T-helper 2 cell treated with Interferon-gamma antibody and Interleukin-4, amounts not matched to agents 5 μg/mL and 100 μg/mL, for 36 hours (primary cell): Measurements from ENCODE around the gene SLC26A2.

Experiments
- DNase-seq: peaks from one replicate; pipeline ENCODE4 v3.0.0; 2021; ENCODE audit warnings: low spot score
- H3K27ac Mint-ChIP-seq: one replicate; pipeline ENCODE4 v1.8.0; 2021; ENCODE audit warnings: mild to moderate bottlenecking, mixed read lengths
- H3K27me3 Mint-ChIP-seq: one replicate; pipeline ENCODE4 v1.8.0; 2021; ENCODE audit warnings: low read depth, mixed read lengths
- H3K36me3 Mint-ChIP-seq: one replicate; pipeline ENCODE4 v1.8.0; 2021; ENCODE audit warnings: low read depth, mixed read lengths
- H3K4me1 Mint-ChIP-seq: one replicate; pipeline ENCODE4 v1.8.0; 2021; ENCODE audit warnings: low read depth, mixed read lengths
- H3K4me3 Mint-ChIP-seq: one replicate; pipeline ENCODE4 v1.8.0; 2022; ENCODE audit warnings: mild to moderate bottlenecking, moderate library complexity, mixed read lengths
- H3K9me3 Mint-ChIP-seq: one replicate; pipeline ENCODE4 v1.8.0; 2021; ENCODE audit warnings: mixed read lengths

The SLC26A2 gene

GRCh38 chr5:149930749-149931574 is 29.6 kb upstream of the SLC26A2 start:
- H3K27ac Mint-ChIP-seq: no peak overlapping the region
- DNase-seq: no peak
- H3K27me3 Mint-ChIP-seq: peaks cover 25% of the 10 kb centered on the region
- no peak overlapping the region for H3K4me3 Mint-ChIP-seq
- H3K9me3 Mint-ChIP-seq: no peaks in the 10 kb centered on the region
- H3K36me3 Mint-ChIP-seq: no peaks in the 10 kb centered on the region
- peaks cover 3% of the 10 kb centered on the region for H3K4me1 Mint-ChIP-seq

GRCh38 chr5:149931992-149932436 is 28.5 kb upstream of the SLC26A2 start:
- Mint-ChIP-seq H3K27me3 (peaks cover 27% of the 10 kb centered on the region), H3K36me3 (no peaks in the 10 kb centered on the region), H3K4me1 (peaks cover 3% of the 10 kb centered on the region), H3K4me3 (no peak overlapping the region), H3K9me3 (no peaks in the 10 kb centered on the region), H3K27ac (no peak overlapping the region)
- no peak for DNase-seq

GRCh38 chr5:149932445-149933350 is 27.9 kb upstream of the SLC26A2 start:
- no peak for DNase-seq
- Mint-ChIP-seq H3K27ac (no peak overlapping the region), H3K9me3 (no peaks in the 10 kb centered on the region), H3K27me3 (peaks cover 30% of the 10 kb centered on the region), H3K36me3 (no peaks in the 10 kb centered on the region), H3K4me3 (no peak overlapping the region), H3K4me1 (peaks cover 3% of the 10 kb centered on the region)

GRCh38 chr5:149935431-149935901 is 25.1 kb upstream of the SLC26A2 start:
- Mint-ChIP-seq H3K27me3 (peaks cover 29% of the 10 kb centered on the region), H3K4me3 (no peak overlapping the region), H3K9me3 (no peaks in the 10 kb centered on the region), H3K27ac (no peak overlapping the region), H3K36me3 (no peaks in the 10 kb centered on the region), H3K4me1 (peaks cover 12% of the 10 kb centered on the region)
- DNase-seq: no peak

GRCh38 chr5:149936044-149936699 is 24.4 kb upstream of the SLC26A2 start:
- no peaks in the 10 kb centered on the region for H3K36me3 Mint-ChIP-seq
- no peak for DNase-seq
- peaks cover 27% of the 10 kb centered on the region for H3K27me3 Mint-ChIP-seq
- no peak overlapping the region for H3K4me3 Mint-ChIP-seq
- H3K4me1 Mint-ChIP-seq: peaks cover 12% of the 10 kb centered on the region
- no peak overlapping the region for H3K27ac Mint-ChIP-seq
- H3K9me3 Mint-ChIP-seq: no peaks in the 10 kb centered on the region

GRCh38 chr5:149936700-149937091 is 23.9 kb upstream of the SLC26A2 start:
- H3K27ac Mint-ChIP-seq: no peak overlapping the region
- no peaks in the 10 kb centered on the region for H3K9me3 Mint-ChIP-seq
- peaks cover 24% of the 10 kb centered on the region for H3K27me3 Mint-ChIP-seq
- DNase-seq: no peak
- H3K4me1 Mint-ChIP-seq: peaks cover 12% of the 10 kb centered on the region
- H3K4me3 Mint-ChIP-seq: no peak overlapping the region
- H3K36me3 Mint-ChIP-seq: no peaks in the 10 kb centered on the region

GRCh38 chr5:149937610-149938009 is 22.9 kb upstream of the SLC26A2 start:
- H3K4me3 Mint-ChIP-seq: no peak overlapping the region
- H3K27ac Mint-ChIP-seq: no peak overlapping the region
- H3K4me1 Mint-ChIP-seq: peaks cover 9% of the 10 kb centered on the region
- no peaks in the 10 kb centered on the region for H3K9me3 Mint-ChIP-seq
- no peaks in the 10 kb centered on the region for H3K36me3 Mint-ChIP-seq
- H3K27me3 Mint-ChIP-seq: peaks cover 17% of the 10 kb centered on the region
- DNase-seq: no peak

GRCh38 chr5:149938279-149938678 is 22.3 kb upstream of the SLC26A2 start:
- H3K4me3 Mint-ChIP-seq: no peak overlapping the region
- H3K4me1 Mint-ChIP-seq: peaks cover 9% of the 10 kb centered on the region
- no peak for DNase-seq
- H3K27me3 Mint-ChIP-seq: peaks cover 15% of the 10 kb centered on the region
- no peaks in the 10 kb centered on the region for H3K9me3 Mint-ChIP-seq
- H3K36me3 Mint-ChIP-seq: no peaks in the 10 kb centered on the region
- no peak overlapping the region for H3K27ac Mint-ChIP-seq

GRCh38 chr5:149938791-149939358 is 21.7 kb upstream of the SLC26A2 start:
- Mint-ChIP-seq H3K4me3 (no peak overlapping the region), H3K4me1 (peaks cover 9% of the 10 kb centered on the region), H3K27me3 (peaks cover 13% of the 10 kb centered on the region), H3K9me3 (no peaks in the 10 kb centered on the region), H3K27ac (no peak overlapping the region), H3K36me3 (no peaks in the 10 kb centered on the region)
- DNase-seq: peak; percentile 14

GRCh38 chr5:149939546-149939945 is 21.0 kb upstream of the SLC26A2 start:
- H3K4me1 Mint-ChIP-seq: peaks cover 9% of the 10 kb centered on the region

GRCh38 chr5:149940077-149940574 is 20.4 kb upstream of the SLC26A2 start:
- DNase-seq: no peak
- no peaks in the 10 kb centered on the region for H3K36me3 Mint-ChIP-seq
- H3K27me3 Mint-ChIP-seq: peaks cover 6% of the 10 kb centered on the region
- no peak overlapping the region for H3K4me3 Mint-ChIP-seq
- no peaks in the 10 kb centered on the region for H3K9me3 Mint-ChIP-seq
- no peak overlapping the region for H3K27ac Mint-ChIP-seq
- H3K4me1 Mint-ChIP-seq: peaks cover 9% of the 10 kb centered on the region

More at GRCh38 chr5:149939546-149939945, 21.0 kb upstream of the SLC26A2 start:
- Mint-ChIP-seq H3K36me3 (no peaks in the 10 kb centered on the region), H3K4me3 (no peak overlapping the region), H3K27me3 (peaks cover 8% of the 10 kb centered on the region), H3K9me3 (no peaks in the 10 kb centered on the region), H3K27ac (no peak overlapping the region)
- DNase-seq: no peak

- peaks cover 6% of the 10 kb centered on the region for H3K27me3 Mint-ChIP-seq
- H3K4me1 Mint-ChIP-seq: peaks cover 9% of the 10 kb centered on the region
- H3K36me3 Mint-ChIP-seq: no peaks in the 10 kb centered on the region
- no peak overlapping the region for H3K27ac Mint-ChIP-seq
- no peak for DNase-seq
- H3K4me3 Mint-ChIP-seq: no peak overlapping the region
- no peaks in the 10 kb centered on the region for H3K9me3 Mint-ChIP-seq
These were observed 19.5 kb upstream of the SLC26A2 start for GRCh38 chr5:149940941-149941644.

- Mint-ChIP-seq H3K36me3 (no peaks in the 10 kb centered on the region), H3K27ac (no peak overlapping the region)
These were observed 18.8 kb upstream of the SLC26A2 start for GRCh38 chr5:149941795-149942194.

More at GRCh38 chr5:149941795-149942194, 18.8 kb upstream of the SLC26A2 start:
- Mint-ChIP-seq H3K9me3 (no peaks in the 10 kb centered on the region), H3K27me3 (peaks cover 6% of the 10 kb centered on the region), H3K4me1 (peaks cover 9% of the 10 kb centered on the region), H3K4me3 (no peak overlapping the region)
- DNase-seq: no peak
